Stomach (tissue), 4 donors: Measurements from ENCODE around the gene KDM4B.

Experiments used
- POLR2A ChIP-seq, 4 donors: fragments of 450-650 bp; IDR thresholded peaks; one replicate each; pipeline ENCODE4 v1.6.1; 2016; ENCODE audit warnings: antibody characterized with exemption in 4 of 4, control low read depth in 2 of 4, mild to moderate bottlenecking in 1 of 4, moderate library complexity in 1 of 4
- POLR2AphosphoS5 ChIP-seq, 3 donors: sonication (generic); formaldehyde crosslinking; IDR thresholded peaks; one replicate each; pipeline ENCODE4 v1.6.1; 2016; ENCODE audit warnings: antibody characterized with exemption in 3 of 3
- TF ChIP-seq, protein P1 (sequence below), 7 experiments: fragments of 450-650 bp in 4 of 7; fragments of 200-600 bp in 3 of 7; sonication (generic) in 3 of 7; IDR thresholded peaks; one replicate each; pipeline ENCODE4 v1.5.1; 2016 to 2019; ENCODE audit warnings: antibody characterized with exemption in 7 of 7, control low read depth in 2 of 7, mild to moderate bottlenecking in 1 of 7

DNA sequence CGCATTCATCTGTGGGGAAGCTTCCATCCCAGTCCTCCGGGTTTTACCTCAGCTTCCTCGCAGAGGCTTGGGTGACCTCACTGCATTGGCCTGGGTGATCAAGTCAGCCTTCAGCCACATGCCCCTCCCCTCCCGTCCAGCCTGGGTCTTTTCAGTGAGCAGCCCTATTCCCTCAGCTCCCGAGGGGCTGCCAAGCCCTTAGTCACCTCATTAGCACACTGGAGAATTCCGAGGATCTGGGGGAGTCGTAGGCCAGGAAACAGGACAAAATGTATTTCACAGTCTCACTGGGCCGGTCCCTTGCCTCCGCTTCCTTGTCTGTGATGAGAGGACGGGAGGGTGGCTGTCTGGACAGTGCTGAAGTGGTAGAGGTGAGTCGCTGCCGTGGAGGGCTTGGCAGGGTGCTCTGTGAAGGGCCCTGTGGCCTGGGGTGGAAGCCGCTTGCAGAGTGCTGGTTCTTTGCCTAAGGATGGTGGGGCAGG, 19.9 kb downstream of the KDM4B start:
- TF ChIP-seq POLR2A (IDR thresholded peaks at IDR 0.05) (no peak), POLR2AphosphoS5 (IDR thresholded peaks at IDR 0.05) (peak in 1 of 3 donors; percentile 41)
- TF ChIP-seq, protein P1, sequence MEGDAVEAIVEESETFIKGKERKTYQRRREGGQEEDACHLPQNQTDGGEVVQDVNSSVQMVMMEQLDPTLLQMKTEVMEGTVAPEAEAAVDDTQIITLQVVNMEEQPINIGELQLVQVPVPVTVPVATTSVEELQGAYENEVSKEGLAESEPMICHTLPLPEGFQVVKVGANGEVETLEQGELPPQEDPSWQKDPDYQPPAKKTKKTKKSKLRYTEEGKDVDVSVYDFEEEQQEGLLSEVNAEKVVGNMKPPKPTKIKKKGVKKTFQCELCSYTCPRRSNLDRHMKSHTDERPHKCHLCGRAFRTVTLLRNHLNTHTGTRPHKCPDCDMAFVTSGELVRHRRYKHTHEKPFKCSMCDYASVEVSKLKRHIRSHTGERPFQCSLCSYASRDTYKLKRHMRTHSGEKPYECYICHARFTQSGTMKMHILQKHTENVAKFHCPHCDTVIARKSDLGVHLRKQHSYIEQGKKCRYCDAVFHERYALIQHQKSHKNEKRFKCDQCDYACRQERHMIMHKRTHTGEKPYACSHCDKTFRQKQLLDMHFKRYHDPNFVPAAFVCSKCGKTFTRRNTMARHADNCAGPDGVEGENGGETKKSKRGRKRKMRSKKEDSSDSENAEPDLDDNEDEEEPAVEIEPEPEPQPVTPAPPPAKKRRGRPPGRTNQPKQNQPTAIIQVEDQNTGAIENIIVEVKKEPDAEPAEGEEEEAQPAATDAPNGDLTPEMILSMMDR (IDR thresholded peaks at IDR 0.05) = no peak
